Measurements from ENCODE around the gene MAP2K6. TPM values are rescaled to one million over a fixed set of nuclear protein-coding genes. Genes with fewer than 3 reads are reported as not detected.

The MAP2K6 gene
- polyA plus RNA-seq, 1 of the 3 experiments (the other 2 are of a cell fraction), result 6.7 TPM

- Histone ChIP-seq H3K4me2 (no peak overlapping the region), H3F3A (replicated peaks; ENCODE audit: insufficient read depth) (no peaks in the 10 kb centered on the region), H3K36me3 (replicated peaks in 1 of 2; ENCODE audit: control insufficient read depth in 1 of 2, insufficient read depth in 2 of 2, low read length in 1 of 2) (no peaks in the 10 kb centered on the region), H3K9me3 (no peaks in the 10 kb centered on the region), H3K27ac (ENCODE audit: low read depth in 2 of 2, low read length in 1 of 2) (no peak overlapping the region), H3K79me2 (ENCODE audit: insufficient read depth) (no peaks in the 10 kb centered on the region), H3K9me2 (no peaks in the 10 kb centered on the region), H4K20me1 (ENCODE audit: insufficient read depth) (no peaks in the 10 kb centered on the region), H2AFZ (ENCODE audit: low read depth) (no peak overlapping the region), H3K27me3 (ENCODE audit: insufficient read depth) (no peaks in the 10 kb centered on the region), H3K4me3 (ENCODE audit: low read depth in 2 of 2, low read length in 1 of 2) (no peak overlapping the region), H3K9ac (no peak overlapping the region), H3K4me1 (ENCODE audit: control insufficient read depth in 1 of 2, insufficient read depth in 2 of 2, low read depth in 1 of 2, low read length in 1 of 2) (peaks cover 10 to 16% of the 10 kb centered on the region in 2 experiments; a peak in 3 of 4 replicates)
- CTCF ChIA-PET, result interaction anchor here (1.0 to 2.1 kb wide), 3 partner anchors 8 to 33 kb away, joined by 3 to 5 read pairs (median 4); no protein-coding TSS in a partner anchor
- TF ChIP-seq ZBTB33 (IDR thresholded peaks at IDR 0.05; ENCODE audit: borderline replicate concordance, low read depth) (no peak), POLR2AphosphoS5 (IDR thresholded peaks at IDR 0.05; ENCODE audit: low read depth, low read length) (no peak), TCF12 (IDR thresholded peaks at IDR 0.05) (no peak), NFIC (IDR thresholded peaks at IDR 0.05; ENCODE audit: borderline replicate concordance) (no peak), YY1 (IDR thresholded peaks at IDR 0.05; ENCODE audit: low read depth) (no peak), CTCF (IDR thresholded peaks at IDR 0.05) (no peak), SIN3A (IDR thresholded peaks at IDR 0.05; ENCODE audit: borderline replicate concordance, low read depth, low read length) (no peak), USF2 (IDR thresholded peaks at IDR 0.05; ENCODE audit: borderline replicate concordance, low read depth, low read length) (no peak), TAF1 (IDR thresholded peaks at IDR 0.05; ENCODE audit: borderline replicate concordance, low read depth, low read length) (no peak), CHD2 (IDR thresholded peaks at IDR 0.05; ENCODE audit: low read length, partially characterized antibody) (no peak), MXI1 (IDR thresholded peaks at IDR 0.05; ENCODE audit: low read depth, low read length) (no peak)
- WGBS (ENCODE audit: low lambda C conversion rate), result 89% methylated on average over 2 of the region's 2 CpGs
- POLR2A ChIA-PET, result no interaction called here
- no peak for DNase-seq
These were observed 13.1 kb downstream of the MAP2K6 start for GRCh38 chr17:69427486-69428197.
